Colonic mucosa (tissue), 4 donors: ENCODE measurements around the gene KLHL40. TPM values are rescaled to one million over a fixed set of nuclear protein-coding genes. Genes with fewer than 3 reads are reported as not detected.

ENCODE experiments used
- DNase-seq: peaks from one replicate; pipeline ENCODE4 v3.0.0-alpha.2; 2020
- H3K27ac ChIP-seq: fragments of 200-600 bp; one replicate; pipeline ENCODE4 v1.8.0; 2021
- H3K27me3 ChIP-seq: fragments of 200-600 bp; one replicate; pipeline ENCODE4 v1.8.0; 2021
- H3K36me3 ChIP-seq: fragments of 200-600 bp; one replicate; pipeline ENCODE4 v1.8.0; 2021
- H3K4me1 ChIP-seq: fragments of 200-600 bp; one replicate; pipeline ENCODE4 v1.8.0; 2021; ENCODE audit warnings: mild to moderate bottlenecking
- H3K4me3 ChIP-seq: fragments of 200-600 bp; one replicate; pipeline ENCODE4 v1.8.0; 2021
- H3K9ac ChIP-seq, 2 donors: one replicate each; pipeline ENCODE4 v1.7.0; 2013; ENCODE audit warnings: control low read depth in 2 of 2, low read depth in 2 of 2, low read length in 2 of 2
- H3K9me3 ChIP-seq: fragments of 200-600 bp; one replicate; pipeline ENCODE4 v1.8.0; 2021
- CTCF ChIP-seq: fragments of 200-600 bp; IDR thresholded peaks from one replicate; pipeline ENCODE4 v1.8.0; 2022; ENCODE audit warnings: antibody characterized with exemption, mild to moderate bottlenecking
- intact Hi-C: fragments of 100-400 bp; cut with DNase I; formaldehyde crosslinking; loops from one replicate; pipeline ENCODE4 v1.14.1; 2022
- total RNA-seq, 2 donors: library from RNA; stranded (reverse); fragmentation: NEBNext Ultra II Directional in 1 of 2; extraction: Animal tissue kit (Norgen Biotek cat#: 25700) in 1 of 2; gene quantifications; one replicate each; pipeline ENCODE4 v1.2.1, GENCODE V29; 2021
- donor health status: healthy.
- donor health status: DM: no; HTN: no; CAD: no.
- donor health status: DM: no; HTN: no; CAD: no.

The KLHL40 gene
- total RNA-seq, 2 donors from 2014 or later, result not detected

GRCh38 chr3:42652251-42652610, 33.1 kb upstream of the KLHL40 start:
- H3K9ac ChIP-seq, result peak overlapping the region; percentile 19 to 24
- peak overlapping the region; percentile 64 for H3K4me3 ChIP-seq
- H3K4me1 ChIP-seq, result no peaks in the 10 kb centered on the region
- intact Hi-C loops, result no loop called here
- H3K9me3 ChIP-seq, result no peaks in the 10 kb centered on the region
- no peaks in the 10 kb centered on the region for H3K36me3 ChIP-seq
- no peaks in the 10 kb centered on the region for H3K27me3 ChIP-seq
- no peak for DNase-seq
- peak overlapping the region; percentile 48 for H3K27ac ChIP-seq
- TF ChIP-seq CTCF, result no peak

- no peaks in the 10 kb centered on the region for H3K4me1 ChIP-seq
- TF ChIP-seq CTCF, result no peak
- H3K4me3 ChIP-seq, result peak overlapping the region; percentile 64
- H3K27ac ChIP-seq, result peak overlapping the region; percentile 48
- peak; percentile 75 for DNase-seq
- intact Hi-C loops, result no loop called here
- H3K9me3 ChIP-seq, result no peaks in the 10 kb centered on the region
- no peaks in the 10 kb centered on the region for H3K36me3 ChIP-seq
- H3K27me3 ChIP-seq, result no peaks in the 10 kb centered on the region
- peak overlapping the region; percentile 19 to 90 for H3K9ac ChIP-seq
These were observed 32.6 kb upstream of the KLHL40 start for GRCh38 chr3:42652611-42653302.

- H3K9ac ChIP-seq, result peak overlapping the region; percentile 19 to 90
- intact Hi-C loops, result no loop called here
These were observed 32.1 kb upstream of the KLHL40 start for GRCh38 chr3:42653303-42653559.

GRCh38 chr3:42653560-42654330, 31.6 kb upstream of the KLHL40 start, which contains the start of gene ZBTB47:
Gene ZBTB47, plus strand, starts transcription at chr3:42653697. Its CDS starts 4,659 bp downstream, at chr3:42658356.
- DNase-seq, result peak; percentile 52
- Histone ChIP-seq H3K27me3 (no peaks in the 10 kb centered on the region), H3K4me1 (no peaks in the 10 kb centered on the region), H3K27ac (peak within 1 kb of the TSS; percentile 82), H3K9me3 (no peaks in the 10 kb centered on the region), H3K9ac (peak within 1 kb of the TSS; percentile 53 to 90), H3K36me3 (no peaks in the 10 kb centered on the region), H3K4me3 (peak within 1 kb of the TSS; percentile 64)
- intact Hi-C loops, result no loop called here
- no peak for TF ChIP-seq CTCF

More at GRCh38 chr3:42653303-42653559, 32.1 kb upstream of the KLHL40 start:
- peak overlapping the region; percentile 64 for H3K4me3 ChIP-seq
- TF ChIP-seq CTCF, result no peak
- H3K4me1 ChIP-seq, result no peaks in the 10 kb centered on the region
- H3K27ac ChIP-seq, result peak overlapping the region; percentile 48
- no peak for DNase-seq
- H3K36me3 ChIP-seq, result no peaks in the 10 kb centered on the region
- no peaks in the 10 kb centered on the region for H3K27me3 ChIP-seq
- H3K9me3 ChIP-seq, result no peaks in the 10 kb centered on the region

GRCh38 chr3:42654331-42655201, 30.8 kb upstream of the KLHL40 start:
- no peaks in the 10 kb centered on the region for H3K27me3 ChIP-seq
- no peaks in the 10 kb centered on the region for H3K36me3 ChIP-seq
- peak overlapping the region; percentile 82 for H3K27ac ChIP-seq
- peak overlapping the region; percentile 64 for H3K4me3 ChIP-seq
- H3K9me3 ChIP-seq, result no peaks in the 10 kb centered on the region
- H3K4me1 ChIP-seq, result no peaks in the 10 kb centered on the region
- intact Hi-C loops, result loop anchor here (5.0 kb wide), 1 partner anchor 88 kb away; no protein-coding TSS in a partner anchor
- DNase-seq, result peak; percentile 53
- no peak for TF ChIP-seq CTCF
- H3K9ac ChIP-seq, result peak overlapping the region; percentile 53 to 90
